Panc1 (cell line): ENCODE results near the gene GALNT14. TPM values are rescaled to one million over a fixed set of nuclear protein-coding genes. Genes with fewer than 3 reads are reported as not detected.

Source experiments
- ATAC-seq: fragments of 200-7000 bp; cut with Tn5 transposase; 2 replicates; pipeline ENCODE4 v1.9.1; 2020; ENCODE audit warnings: mild to moderate bottlenecking, moderate library complexity
- BruUV-seq: library from RNA; stranded (reverse); fragments of 400-500 nt; replicated peaks from 2 replicates; lab custom pipeline; 2021; lab: Mats Ljungman, UMichigan
- CTCF ChIA-PET: fragments of 300-600 bp; sonication (Branson Sonifier 250); formaldehyde crosslinking; loops from one replicate; lab custom pipeline; 2022; ENCODE audit warnings: antibody characterized with exemption; lab: Charles Lee
- POLR2A ChIA-PET: fragments of 300-600 bp; sonication (Branson Sonifier 250); formaldehyde crosslinking; loops from one replicate; lab custom pipeline; 2022; ENCODE audit warnings: antibody characterized with exemption; lab: Charles Lee
- DNase-seq: peaks from one replicate; pipeline ENCODE4 v3.0.0-alpha.2; 2010; ENCODE audit warnings: low read depth, low spot score
- H3K27ac ChIP-seq: 2 replicates; pipeline ENCODE4 v1.5.1; 2011; ENCODE audit warnings: mild to moderate bottlenecking, low read length, inconsistent platforms
- H3K27me3 ChIP-seq: fragments of 200-500 bp; sonication (Bioruptor generic); 2 replicates; pipeline ENCODE4 v1.6.0; 2014; ENCODE audit warnings: low read length, inconsistent platforms; ENCODE audit not compliant: control insufficient read depth, insufficient read depth
- H3K36me3 ChIP-seq: fragments of 200-500 bp; sonication (Bioruptor generic); 2 replicates; pipeline ENCODE4 v1.5.1; 2014; ENCODE audit warnings: inconsistent platforms, mild to moderate bottlenecking, low read length, moderate library complexity; ENCODE audit not compliant: control insufficient read depth, insufficient read depth
- H3K4me1 ChIP-seq: 2 replicates; pipeline ENCODE4 v1.5.1; 2011; ENCODE audit warnings: inconsistent platforms, mild to moderate bottlenecking, low read length, moderate library complexity; ENCODE audit not compliant: control insufficient read depth, insufficient read depth
- H3K4me3 ChIP-seq, 2 experiments: 2 replicates each; pipeline ENCODE4 v1.5.1; 2011 to 2012; ENCODE audit warnings: low read depth in 2 of 2, low read length in 2 of 2, mild to moderate bottlenecking in 2 of 2, inconsistent platforms in 1 of 2, moderate library complexity in 1 of 2
- H3K9me3 ChIP-seq: fragments of 200-500 bp; sonication (Bioruptor generic); 2 replicates; pipeline ENCODE4 v1.5.1; 2014; ENCODE audit warnings: low read depth, mild to moderate bottlenecking, inconsistent platforms, low read length, moderate library complexity; ENCODE audit not compliant: control insufficient read depth, insufficient read depth
- CTCF ChIP-seq: fragments of 450-650 bp; IDR thresholded peaks from 2 replicates; pipeline ENCODE4 v1.5.1; 2017; ENCODE audit warnings: mild to moderate bottlenecking
- POLR2AphosphoS5 ChIP-seq: IDR thresholded peaks from 2 replicates; pipeline ENCODE4 v1.6.1; 2012; ENCODE audit warnings: mild to moderate bottlenecking, low read depth, low read length, moderate library complexity
- REST ChIP-seq, 2 experiments: IDR thresholded peaks; 2 replicates each; pipeline ENCODE4 v1.6.1; 2011 to 2012; ENCODE audit warnings: low read depth in 2 of 2, control low read depth in 1 of 2, low read length in 1 of 2, mild to moderate bottlenecking in 1 of 2, moderate library complexity in 1 of 2; ENCODE audit not compliant: insufficient read depth in 1 of 2
- SIN3A ChIP-seq: IDR thresholded peaks from 2 replicates; pipeline ENCODE4 v1.6.1; 2012; ENCODE audit warnings: low read depth, mild to moderate bottlenecking, low read length, moderate library complexity, borderline replicate concordance; ENCODE audit not compliant: insufficient read depth
- TCF7L2 ChIP-seq: IDR thresholded peaks from 2 replicates; pipeline ENCODE4 v1.6.1; 2011; ENCODE audit warnings: mild to moderate bottlenecking, low read depth, low read length, inconsistent platforms
- in situ Hi-C: cut with HindIII; loops from 2 replicates; pipeline ENCODE4 v1.10.0; 2016; ENCODE audit warnings: low sequenced_read_pairs, low pct_unique_long_range_greater_than_20kb
- intact Hi-C: fragments of 100-400 bp; cut with micrococcal nuclease; formaldehyde crosslinking; loops from one replicate; pipeline ENCODE4 v1.10.0; 2022; ENCODE audit not compliant: unreplicated experiment
- total RNA-seq: library from RNA; stranded (reverse); gene quantifications from one replicate; pipeline ENCODE4 v1.2.1, GENCODE V29; 2021; ENCODE audit not compliant: unreplicated experiment

Gene GALNT14
- total RNA-seq, 1 experiment from 2014 or later, result 0.67 TPM

- no TSS peak for BruUV-seq
- no peak for ATAC-seq
- Histone ChIP-seq H3K4me3 (no peak overlapping the region), H3K9me3 (no peaks in the 10 kb centered on the region), H3K27ac (no peak overlapping the region), H3K4me1 (no peaks in the 10 kb centered on the region), H3K27me3 (no peaks in the 10 kb centered on the region), H3K36me3 (no peaks in the 10 kb centered on the region)
- in situ Hi-C loops (no loop called here), intact Hi-C loops (no loop called here)
- ChIA-PET POLR2A (no interaction called here), CTCF (interaction anchor here (0.5 kb wide), 1 partner anchor 600 kb away, joined by 4 read pairs; no protein-coding TSS in a partner anchor)
- TF ChIP-seq POLR2AphosphoS5 (no peak), SIN3A (no peak), CTCF (no peak), REST (IDR thresholded peaks at IDR 0.05; ENCODE audit: insufficient read depth in 1 of 2, low read depth in 2 of 2, low read length in 1 of 2) (no peak), TCF7L2 (no peak)
- DNase-seq, result no peak
Observed at GRCh38 chr2:31049916-31050588, 88.2 kb downstream of the GALNT14 start.

GRCh38 chr2:31049264-31049663 lies 89.0 kb downstream of the GALNT14 start:
- no TSS peak for BruUV-seq
- ATAC-seq (no peak), DNase-seq (no peak)
- CTCF ChIA-PET, result no interaction called here
- no peak for TF ChIP-seq POLR2AphosphoS5
- no peak for TF ChIP-seq TCF7L2
- no peak for TF ChIP-seq SIN3A
- TF ChIP-seq CTCF, result no peak
- no peak for TF ChIP-seq REST (IDR thresholded peaks at IDR 0.05; ENCODE audit: insufficient read depth in 1 of 2, low read depth in 2 of 2, low read length in 1 of 2)
- in situ Hi-C loops (no loop called here), intact Hi-C loops (no loop called here)
- H3K27me3 ChIP-seq, result no peaks in the 10 kb centered on the region
- no peaks in the 10 kb centered on the region for H3K4me1 ChIP-seq
- no peak overlapping the region for H3K27ac ChIP-seq
- H3K9me3 ChIP-seq, result no peaks in the 10 kb centered on the region
- POLR2A ChIA-PET, result no interaction called here
- no peaks in the 10 kb centered on the region for H3K36me3 ChIP-seq
- H3K4me3 ChIP-seq, result no peak overlapping the region
